Esophagus muscularis mucosa (tissue), 4 donors: ENCODE data around the gene YBX2. TPM values are rescaled to one million over a fixed set of nuclear protein-coding genes. Genes with fewer than 3 reads are reported as not detected.

Experiments used
- DNase-seq: peaks from one replicate; pipeline ENCODE4 v3.0.0-alpha.2; 2017; ENCODE audit errors: extremely low spot score
- H3K27ac ChIP-seq, 4 donors: fragments of 200-600 bp; sonication (generic); replicated peaks in 1 of 4; 1 replicate in 3 of 4; 2 replicates in 1 of 4; pipeline ENCODE4 v1.5.1; 2016 to 2019; ENCODE audit warnings: mild to moderate bottlenecking in 1 of 4
- H3K27me3 ChIP-seq, 4 donors: fragments of 200-600 bp; sonication (generic); one replicate each; pipeline versions ENCODE4 v1.5.1 to v1.6.0; 2016 to 2019
- H3K36me3 ChIP-seq, 4 donors: fragments of 200-600 bp; sonication (generic); one replicate each; pipeline ENCODE4 v1.5.1; 2016 to 2019
- H3K4me1 ChIP-seq, 4 donors: fragments of 200-600 bp; sonication (generic); one replicate each; pipeline ENCODE4 v1.5.1; 2016 to 2019
- H3K4me3 ChIP-seq, 4 donors: fragments of 200-600 bp; sonication (generic); 1 replicate in 2 of 4; 2 replicates in 2 of 4; pipeline ENCODE4 v1.5.1; 2016 to 2019; ENCODE audit warnings: mild to moderate bottlenecking in 4 of 4, moderate library complexity in 1 of 4
- H3K9me3 ChIP-seq, 4 donors: fragments of 200-600 bp; sonication (generic); 1 replicate in 3 of 4; 2 replicates in 1 of 4; pipeline ENCODE4 v1.5.1; 2016 to 2019
- EP300 ChIP-seq: sonication (generic); formaldehyde crosslinking; IDR thresholded peaks from one replicate; pipeline ENCODE4 v1.6.1; 2017; ENCODE audit warnings: antibody characterized with exemption
- POLR2A ChIP-seq: fragments of 450-650 bp; IDR thresholded peaks from one replicate; pipeline ENCODE4 v1.6.1; 2017; ENCODE audit warnings: antibody characterized with exemption, moderate library complexity, mild to moderate bottlenecking, low read depth
- POLR2AphosphoS5 ChIP-seq, 2 donors: sonication (generic); formaldehyde crosslinking; IDR thresholded peaks; one replicate each; pipeline ENCODE4 v1.6.1; 2017; ENCODE audit warnings: antibody characterized with exemption in 2 of 2
- WGBS: methylation state at CpG from one replicate; pipeline ENCODE4 v1.1.5; 2018; 5-methylcytosine and 5-hydroxymethylcytosine counted together
- intact Hi-C: fragments of 100-400 bp; cut with DNase I; formaldehyde crosslinking; loops from one replicate; pipeline ENCODE4 v1.15.1; 2023
- total RNA-seq, 4 donors: library from RNA; depleted of rRNA; stranded (reverse); fragments of >200 nt; gene quantifications; one replicate each; pipeline versions ENCODE4 v1.1.0 to v1.2.1, GENCODE V29; 2016
- TF ChIP-seq, protein P1 (sequence below), 3 experiments: fragments of 200-600 bp in 2 of 3; fragments of 450-650 bp in 1 of 3; sonication (generic) in 2 of 3; IDR thresholded peaks; one replicate each; pipeline ENCODE4 v1.5.1; 2017 to 2019; ENCODE audit warnings: antibody characterized with exemption in 3 of 3, mild to moderate bottlenecking in 2 of 3, moderate library complexity in 1 of 3

The YBX2 gene
- total RNA-seq, 4 donors from 2014 or later, result 3.6 to 8.7 (median 4.4) TPM

DNA sequence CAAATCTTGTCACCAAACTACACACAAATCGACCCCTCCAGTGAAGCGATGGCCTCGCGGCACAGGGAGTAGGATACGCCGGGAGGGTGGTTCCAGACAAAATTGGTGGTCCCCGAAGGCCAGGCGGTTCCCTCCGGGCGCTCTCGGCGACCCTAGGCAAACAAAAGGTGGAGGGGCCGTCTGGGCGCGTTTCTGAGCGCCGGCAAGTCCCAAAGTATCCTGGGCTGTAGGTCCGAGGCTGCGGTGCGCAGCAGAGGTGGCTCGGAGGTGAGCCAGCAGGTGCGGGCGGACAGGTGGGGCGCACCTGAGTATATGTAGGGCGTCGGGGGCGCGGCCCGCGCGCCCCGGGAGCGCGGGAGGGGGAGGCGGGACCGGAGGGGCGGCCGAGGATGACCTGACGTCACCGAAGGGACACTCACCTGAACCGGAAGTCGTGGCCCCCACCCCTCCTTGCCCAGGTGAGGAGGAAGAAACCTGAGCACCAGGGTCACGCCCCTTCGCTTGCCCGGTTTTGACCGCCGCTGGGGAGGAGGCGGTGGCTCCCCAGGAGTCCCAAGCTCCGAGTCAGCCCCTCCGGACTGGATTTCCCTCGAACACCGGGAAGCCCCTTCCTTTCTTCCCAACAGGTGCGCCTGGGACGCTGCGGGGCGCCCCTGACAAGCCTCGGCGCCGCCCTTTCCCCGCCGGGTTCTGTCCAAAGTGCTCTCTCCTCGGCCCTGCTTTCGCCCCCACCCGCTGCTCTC is 32.1 kb downstream of the YBX2 start, which contains the start of gene CLDN7:
TSS of gene CLDN7 (minus strand) at position 287 of the 743 bp plus-strand sequence. CDS start 435 bp downstream, outside the sequence.
- Histone ChIP-seq H3K27me3 (peaks cover 17 to 63% (median 37%) of the 10 kb centered on the region in 4 donors), H3K36me3 (peaks cover 19 to 25% (median 23%) of the 10 kb centered on the region in 4 donors), H3K9me3 (no peaks in the 10 kb centered on the region), H3K4me1 (peaks cover 25 to 40% (median 30%) of the 10 kb centered on the region in 4 donors), H3K4me3 (peak within 1 kb of the TSS; percentile 44 to 64 (median 52)), H3K27ac (peak within 1 kb of the TSS in 2 of 4 donors; percentile 10 to 24)
- intact Hi-C loops, result no loop called here
- WGBS, result 8% methylated on average over 48 of the region's 64 CpGs
- DNase-seq, result no peak
- TF ChIP-seq POLR2AphosphoS5 (IDR thresholded peaks at IDR 0.05), result no peak
- TF ChIP-seq, protein P1, sequence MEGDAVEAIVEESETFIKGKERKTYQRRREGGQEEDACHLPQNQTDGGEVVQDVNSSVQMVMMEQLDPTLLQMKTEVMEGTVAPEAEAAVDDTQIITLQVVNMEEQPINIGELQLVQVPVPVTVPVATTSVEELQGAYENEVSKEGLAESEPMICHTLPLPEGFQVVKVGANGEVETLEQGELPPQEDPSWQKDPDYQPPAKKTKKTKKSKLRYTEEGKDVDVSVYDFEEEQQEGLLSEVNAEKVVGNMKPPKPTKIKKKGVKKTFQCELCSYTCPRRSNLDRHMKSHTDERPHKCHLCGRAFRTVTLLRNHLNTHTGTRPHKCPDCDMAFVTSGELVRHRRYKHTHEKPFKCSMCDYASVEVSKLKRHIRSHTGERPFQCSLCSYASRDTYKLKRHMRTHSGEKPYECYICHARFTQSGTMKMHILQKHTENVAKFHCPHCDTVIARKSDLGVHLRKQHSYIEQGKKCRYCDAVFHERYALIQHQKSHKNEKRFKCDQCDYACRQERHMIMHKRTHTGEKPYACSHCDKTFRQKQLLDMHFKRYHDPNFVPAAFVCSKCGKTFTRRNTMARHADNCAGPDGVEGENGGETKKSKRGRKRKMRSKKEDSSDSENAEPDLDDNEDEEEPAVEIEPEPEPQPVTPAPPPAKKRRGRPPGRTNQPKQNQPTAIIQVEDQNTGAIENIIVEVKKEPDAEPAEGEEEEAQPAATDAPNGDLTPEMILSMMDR (IDR thresholded peaks at IDR 0.05), result no peak
- no peak for TF ChIP-seq POLR2A
- TF ChIP-seq EP300, result no peak

DNA sequence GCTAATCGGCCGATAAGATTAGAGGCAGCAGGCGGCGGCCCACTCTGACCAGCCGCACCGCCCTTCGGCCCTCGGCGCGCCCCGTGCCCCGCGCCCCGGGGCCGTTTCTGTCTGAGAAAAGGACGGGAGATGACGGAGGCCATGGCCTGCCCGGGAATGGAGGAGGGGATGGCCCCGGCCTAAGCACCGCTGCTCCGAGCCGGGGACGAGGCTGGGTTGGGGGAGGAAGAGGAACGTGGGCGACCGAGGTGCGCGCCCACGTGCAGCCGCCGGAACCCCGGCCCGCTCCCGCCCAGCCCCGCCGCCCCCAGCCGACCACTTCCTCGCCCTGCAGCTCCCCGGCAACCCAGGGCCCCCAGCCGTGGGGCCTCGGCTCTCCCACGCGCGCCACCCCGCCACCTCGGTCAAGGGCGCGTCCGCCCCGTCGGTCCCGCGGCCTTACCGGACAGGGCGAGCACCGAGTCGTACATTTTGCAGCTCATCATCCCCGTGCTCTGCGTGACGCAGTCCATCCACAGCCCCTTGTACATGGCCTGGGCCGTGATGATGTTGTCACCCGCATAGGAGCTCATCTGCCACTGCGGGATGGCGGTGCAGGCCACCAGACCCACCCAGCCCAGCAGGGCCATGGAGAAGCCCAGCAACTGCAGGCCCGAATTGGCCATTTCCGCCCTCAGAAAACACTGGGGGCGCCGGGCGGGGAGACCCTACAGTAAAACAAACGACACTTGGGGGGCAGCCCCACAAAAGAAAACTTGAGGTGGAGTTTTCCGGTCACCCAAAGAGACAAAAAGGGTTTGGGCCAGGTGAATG is 32.9 kb downstream of the YBX2 start:
- Histone ChIP-seq H3K36me3 (peaks cover 22 to 33% (median 31%) of the 10 kb centered on the region in 4 donors), H3K27ac (peak overlapping the region in 1 of 4 donors; percentile 10), H3K4me1 (peaks cover 25 to 40% (median 30%) of the 10 kb centered on the region in 4 donors), H3K27me3 (peaks cover 17 to 60% (median 36%) of the 10 kb centered on the region in 4 donors), H3K4me3 (peak overlapping the region; percentile 44 to 64 (median 52)), H3K9me3 (no peaks in the 10 kb centered on the region)
- intact Hi-C loops, result no loop called here
- WGBS, result 16% methylated on average over 7 of the region's 71 CpGs
- no peak for DNase-seq
- no peak for TF ChIP-seq EP300
- no peak for TF ChIP-seq POLR2AphosphoS5 (IDR thresholded peaks at IDR 0.05)
- TF ChIP-seq POLR2A, result no peak
- TF ChIP-seq, protein P1 (IDR thresholded peaks at IDR 0.05), result no peak

DNA sequence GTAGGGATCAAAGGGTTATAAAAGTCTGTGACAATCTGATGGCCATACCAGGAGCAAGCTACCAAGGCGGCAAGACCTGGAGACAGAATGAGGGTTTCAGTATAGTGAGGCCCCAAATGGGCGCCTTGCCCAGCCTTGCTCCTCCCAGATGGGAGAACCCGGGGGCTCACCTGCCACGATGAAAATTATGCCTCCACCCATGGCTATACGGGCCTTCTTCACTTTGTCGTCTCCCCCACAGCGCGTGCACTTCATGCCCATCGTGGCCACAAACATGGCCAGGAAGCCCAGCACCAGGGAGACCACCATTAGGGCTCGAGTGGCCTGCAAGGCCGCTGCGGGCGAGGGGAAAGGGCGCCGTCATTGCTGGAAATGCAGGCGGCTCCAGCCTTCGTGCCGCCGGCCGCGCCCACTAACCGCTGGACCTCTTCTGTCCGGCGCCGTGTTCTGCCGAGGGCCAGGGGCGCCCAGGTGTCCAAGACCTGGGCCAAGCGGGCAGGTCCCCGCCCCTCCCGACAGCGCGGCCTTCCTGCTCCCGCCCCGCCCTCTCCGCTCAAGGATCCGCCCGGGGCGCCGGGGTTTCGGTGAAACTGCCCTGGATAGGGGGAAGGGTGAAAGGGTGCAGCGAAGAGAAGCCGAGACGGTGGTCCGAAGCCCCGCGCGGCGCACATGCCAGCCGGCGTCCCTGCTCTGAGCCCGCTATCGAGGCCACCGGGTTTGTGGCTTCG is 33.6 kb downstream of the YBX2 start:
- peaks cover 17 to 55% (median 36%) of the 10 kb centered on the region in 4 donors for H3K27me3 ChIP-seq
- peak in 1 of 2 donors; percentile 24 for TF ChIP-seq POLR2AphosphoS5 (IDR thresholded peaks at IDR 0.05)
- TF ChIP-seq, protein P1 (IDR thresholded peaks at IDR 0.05), result no peak
- intact Hi-C loops, result no loop called here
- DNase-seq, result no peak
- peak overlapping the region; percentile 44 to 64 (median 52) for H3K4me3 ChIP-seq
- peaks cover 25 to 40% (median 30%) of the 10 kb centered on the region in 4 donors for H3K4me1 ChIP-seq
- H3K36me3 ChIP-seq, result peaks cover 28 to 40% (median 38%) of the 10 kb centered on the region in 4 donors
- peak overlapping the region in 2 of 4 donors; percentile 10 to 27 for H3K27ac ChIP-seq
- no peaks in the 10 kb centered on the region for H3K9me3 ChIP-seq
- 21% methylated on average over 16 of the region's 54 CpGs for WGBS

DNA sequence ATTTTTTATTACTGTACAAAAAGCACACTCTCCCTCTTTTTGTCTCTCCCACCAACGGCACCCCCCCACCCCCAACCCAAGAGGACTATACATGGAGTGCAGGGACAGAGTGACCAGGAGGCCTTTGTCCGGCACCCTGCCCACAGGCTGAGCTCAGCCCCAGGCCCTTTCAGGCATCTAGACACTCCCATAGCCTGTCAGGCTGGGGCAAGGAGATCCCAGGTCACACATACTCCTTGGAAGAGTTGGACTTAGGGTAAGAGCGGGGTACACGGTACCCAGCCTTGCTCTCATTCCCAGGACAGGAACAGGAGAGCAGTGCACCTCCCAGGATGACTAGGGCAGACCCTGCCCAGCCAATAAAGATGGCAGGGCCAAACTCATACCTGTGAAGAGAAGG is 34.3 kb downstream of the YBX2 start:
- intact Hi-C loops, result no loop called here
- no peak overlapping the region for H3K4me3 ChIP-seq
- no peak overlapping the region for H3K27ac ChIP-seq
- TF ChIP-seq, protein P1 (IDR thresholded peaks at IDR 0.05), result no peak
- TF ChIP-seq EP300 (no peak), POLR2A (no peak), POLR2AphosphoS5 (IDR thresholded peaks at IDR 0.05) (no peak)
- 84% methylated on average over 3 of the region's 4 CpGs for WGBS
- DNase-seq, result no peak
- H3K27me3 ChIP-seq, result peaks cover 17 to 49% (median 36%) of the 10 kb centered on the region in 4 donors
- H3K9me3 ChIP-seq, result no peaks in the 10 kb centered on the region
- peaks cover 32 to 47% (median 45%) of the 10 kb centered on the region in 4 donors for H3K36me3 ChIP-seq
- H3K4me1 ChIP-seq, result peaks cover 25 to 40% (median 30%) of the 10 kb centered on the region in 4 donors
